ENCODE results near the gene SORBS2.

DNA sequence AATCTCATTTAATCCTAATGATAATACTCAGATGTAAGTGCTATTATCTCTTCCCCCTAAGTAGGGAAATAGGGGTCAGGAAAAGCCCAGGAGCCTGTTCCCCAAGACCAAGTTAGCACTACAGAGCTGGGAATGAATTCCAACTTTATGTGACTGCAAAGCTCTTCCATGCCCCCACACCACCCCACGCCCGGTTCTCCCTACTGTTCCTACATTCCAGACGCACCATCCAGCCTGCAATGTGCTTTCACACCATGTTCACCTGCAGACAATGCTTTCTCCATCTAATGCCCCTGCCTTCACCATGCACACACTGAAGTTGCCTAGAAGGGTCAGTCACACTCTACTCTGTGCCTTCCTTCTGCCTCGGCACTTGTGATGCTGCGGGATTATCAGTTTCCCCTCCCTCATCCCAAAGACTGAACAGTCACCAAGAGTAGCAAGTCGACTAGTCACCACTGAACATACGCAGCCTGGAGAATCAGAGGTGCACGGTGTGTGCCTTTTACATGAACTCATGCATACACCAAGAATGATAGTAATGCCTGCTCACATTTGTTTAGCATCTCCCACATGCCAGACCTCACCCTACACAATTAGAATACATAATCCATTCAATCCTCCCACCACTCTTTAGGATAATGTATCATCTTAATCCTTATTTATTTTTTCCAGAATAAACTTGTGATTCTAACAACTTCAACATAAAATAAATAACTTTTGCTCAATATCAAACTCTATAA, 14.2 kb downstream of the SORBS2 start:
- no peak for TF ChIP-seq POLR2A (IDR thresholded peaks at IDR 0.05; ENCODE audit: low read length)
- TF ChIP-seq GATA1 (IDR thresholded peaks at IDR 0.05; ENCODE audit: low read depth, low read length): no peak

Data from erythroblast (primary cell).